GM11168 (cell line): ENCODE results near the gene CTSS.

Experiments
- in situ Hi-C: fragments of 300-500 bp; cut with MboI; formaldehyde crosslinking; loops from one replicate; pipeline ENCODE4 v1.12.0; 2022; ENCODE audit warnings: low sequenced_read_pairs; ENCODE audit not compliant: unreplicated experiment

Gene CTSS

DNA sequence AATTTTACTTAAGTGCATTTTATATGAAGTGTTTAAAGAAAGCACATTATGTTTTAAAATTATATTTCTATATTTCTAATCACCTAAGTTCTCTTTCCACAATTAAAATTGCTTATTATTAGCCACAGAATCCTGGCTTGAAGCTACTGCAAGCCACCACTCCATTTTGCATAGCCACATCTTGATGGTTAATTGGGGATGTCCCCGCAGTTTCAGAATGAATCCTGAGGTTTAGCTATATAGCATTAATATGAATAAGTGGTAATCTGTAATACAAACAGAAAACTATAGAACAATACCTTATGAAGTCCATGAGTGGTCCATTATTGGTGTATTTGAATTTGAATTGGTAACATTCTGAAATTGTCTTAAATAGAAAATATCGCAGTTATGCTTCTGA, 57.0 kb downstream of the CTSS start:
- in situ Hi-C loops, result no loop called here

DNA sequence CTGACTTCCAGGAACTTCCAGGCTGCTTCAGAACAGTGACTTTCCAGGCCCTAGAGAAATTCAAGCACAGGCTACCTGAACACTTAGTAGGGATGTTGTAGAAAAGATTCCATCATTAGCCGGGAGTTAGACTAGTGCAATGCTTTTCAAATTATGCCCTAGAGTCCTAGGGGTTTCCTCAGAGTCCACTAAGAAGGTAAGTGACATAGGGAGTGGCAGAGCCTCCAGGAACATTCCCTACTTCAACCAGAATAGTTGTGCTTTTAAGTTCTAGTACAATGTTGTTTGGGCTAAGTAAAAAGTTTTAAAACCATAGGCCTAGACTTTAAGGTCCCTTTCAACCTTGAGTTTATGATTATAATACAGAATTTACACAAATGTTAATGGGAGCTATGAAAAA, 59.5 kb downstream of the CTSS start:
- in situ Hi-C loops, result no loop called here

GRCh38 chr1:150703427-150703826, 62.2 kb downstream of the CTSS start:
- in situ Hi-C loops, result no loop called here

GRCh38 chr1:150696995-150697927, 68.3 kb downstream of the CTSS start, which contains the start of gene GOLPH3L:
Gene GOLPH3L (minus strand): TSS chr1:150697154. CDS start chr1:150694838, 2,316 bp downstream.
- in situ Hi-C loops, result no loop called here

GRCh38 chr1:150696590-150696989, 69.0 kb downstream of the CTSS start:
- in situ Hi-C loops, result no loop called here

DNA sequence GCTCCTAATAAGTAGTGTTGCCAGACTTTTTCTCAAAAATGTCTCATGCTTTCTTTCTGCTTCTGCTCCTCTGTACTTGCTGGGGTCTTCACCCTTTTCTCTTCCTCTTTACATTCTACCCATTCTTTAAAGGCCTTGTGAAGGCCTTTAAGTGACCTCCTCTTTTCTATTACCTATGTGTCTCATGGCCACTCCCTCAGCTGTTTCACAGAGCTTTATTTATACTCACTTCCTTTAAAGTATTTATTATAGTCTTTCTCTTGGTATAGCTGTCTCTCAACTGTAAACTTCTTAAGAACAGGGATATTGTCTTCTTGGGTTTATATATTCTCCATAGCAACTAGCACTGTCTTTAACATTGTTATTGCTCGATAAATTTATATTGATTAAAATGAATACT, 69.4 kb downstream of the CTSS start:
- in situ Hi-C loops, result no loop called here

DNA sequence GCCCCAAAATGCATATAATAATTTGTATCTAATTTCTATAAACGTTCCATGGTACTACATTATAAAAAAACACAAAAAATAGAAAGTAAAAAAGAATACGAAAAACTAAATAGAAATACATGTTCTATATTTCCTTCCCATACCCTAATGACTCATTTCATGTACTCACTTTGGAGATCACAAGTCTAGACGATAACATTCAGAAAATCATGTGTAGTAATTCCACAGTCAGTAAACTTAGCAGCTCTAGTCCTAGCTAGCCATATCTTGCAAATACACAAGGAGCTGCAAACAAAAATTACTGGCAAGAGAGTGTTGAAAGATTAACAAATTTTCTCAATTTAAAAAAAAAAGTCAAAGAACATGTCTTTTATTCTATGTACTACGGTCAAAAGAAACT, 70.0 kb downstream of the CTSS start:
- in situ Hi-C loops, result no loop called here

DNA sequence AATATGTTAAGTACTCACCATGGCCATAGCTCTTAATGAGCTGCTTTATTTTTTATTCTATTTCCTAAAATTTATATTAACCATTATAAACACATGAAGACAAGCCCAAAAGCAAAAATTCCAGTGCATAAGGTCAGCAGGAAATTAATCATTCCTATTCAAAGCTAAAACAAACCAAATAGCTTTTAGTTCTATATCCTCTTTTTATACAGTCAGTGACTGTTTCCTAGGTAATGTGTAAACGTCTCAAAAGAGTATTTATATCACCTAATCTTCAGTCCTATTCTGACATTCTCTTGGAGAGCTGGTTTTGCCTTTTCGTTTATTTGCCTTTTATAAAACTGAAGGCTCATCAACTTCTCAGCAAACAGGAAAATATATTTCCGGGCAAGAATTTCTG, 72.9 kb downstream of the CTSS start:
- in situ Hi-C loops, result no loop called here

DNA sequence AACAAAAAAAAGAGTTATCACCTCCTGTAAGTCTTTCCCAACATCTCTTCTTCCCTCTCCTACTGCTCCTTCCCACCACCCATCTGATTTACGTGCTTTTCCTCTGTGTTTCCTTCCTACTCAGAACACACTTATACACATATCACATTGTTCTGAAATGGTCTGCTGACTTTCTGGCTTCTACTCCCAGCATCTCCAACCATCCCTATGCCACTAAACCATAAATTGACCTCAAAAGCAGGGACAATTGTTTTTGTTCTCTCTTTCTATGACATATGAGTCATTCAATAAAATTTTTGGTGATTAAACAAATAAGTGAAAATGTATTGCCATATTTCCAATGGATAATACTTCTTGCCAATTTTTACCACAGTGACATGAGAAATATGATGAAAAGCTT, 76.8 kb downstream of the CTSS start:
- in situ Hi-C loops, result no loop called here

DNA sequence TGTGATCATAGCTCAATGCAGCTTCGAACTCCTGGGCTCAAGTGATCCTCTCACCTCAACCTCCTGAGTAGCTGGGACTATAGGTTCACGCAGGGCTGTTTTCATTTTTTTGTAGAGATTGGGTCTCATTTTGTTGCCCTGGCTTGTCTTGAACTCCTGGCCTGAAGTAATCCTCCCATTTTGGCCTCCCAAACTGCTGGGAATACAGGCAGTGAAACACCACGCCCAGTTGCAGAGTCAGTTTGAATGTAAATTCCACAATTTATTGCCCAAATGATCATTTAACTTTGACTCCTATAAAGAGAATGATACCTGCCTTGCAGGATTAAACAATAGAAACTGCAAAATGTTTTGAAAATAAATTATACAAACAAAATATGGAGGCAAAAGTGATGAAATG, 79.3 kb downstream of the CTSS start:
- in situ Hi-C loops, result no loop called here

DNA sequence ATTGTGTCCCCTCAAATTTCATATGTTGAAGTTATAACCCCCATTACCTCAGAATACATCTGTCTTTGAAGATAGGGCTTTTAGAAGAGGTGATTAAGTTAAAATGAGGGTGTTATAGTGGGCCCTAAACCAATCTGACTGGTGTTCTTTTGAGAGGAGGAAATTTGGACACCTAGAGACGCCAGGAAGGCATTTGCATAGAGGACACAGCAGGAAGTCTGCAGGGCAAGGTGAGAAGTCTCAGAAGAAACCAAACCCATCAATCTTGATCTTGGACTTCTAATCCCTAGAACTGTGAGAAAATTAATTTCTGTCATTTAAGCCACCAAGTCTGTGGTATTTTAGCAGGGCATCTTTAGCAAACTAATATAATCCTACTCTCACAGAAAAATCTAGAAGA, 81.7 kb downstream of the CTSS start:
- in situ Hi-C loops, result no loop called here
